OCI-LY3 (cell line): ENCODE data around the gene AATK.

ENCODE experiments used
- H2AFZ ChIP-seq: fragments of 200-600, 300-600 bp; shearing (Covaris generic); 2 replicates; pipeline ENCODE4 v1.6.0; 2014; ENCODE audit warnings: antibody characterized with exemption, low read depth, low read length
- H3K27ac ChIP-seq: fragments of 200-600, 300-600 bp; sonication (generic); 2 replicates; pipeline ENCODE4 v1.5.1; 2014; ENCODE audit warnings: mild to moderate bottlenecking, low read length, moderate library complexity, mixed read lengths
- H3K27me3 ChIP-seq: fragments of 200-600, 300-600 bp; sonication (generic); 2 replicates; pipeline ENCODE4 v1.6.1; 2014; ENCODE audit warnings: low read depth, low read length, mixed read lengths
- H3K36me3 ChIP-seq: fragments of 200-600, 300-600 bp; sonication (generic); replicated peaks from 2 replicates; pipeline ENCODE3; 2014; ENCODE audit warnings: low read depth, low read length, mixed read lengths
- H3K4me1 ChIP-seq: fragments of 300-600, 200-600 bp; sonication (generic); 2 replicates; pipeline ENCODE4 v1.6.1; 2014; ENCODE audit warnings: low read length, mixed read lengths
- H3K4me2 ChIP-seq: fragments of 200-600, 300-600 bp; sonication (generic); 2 replicates; pipeline ENCODE4 v1.6.1; 2014; ENCODE audit warnings: low read length, mixed read lengths
- H3K4me3 ChIP-seq: fragments of 300-600, 200-600 bp; sonication (generic); 2 replicates; pipeline ENCODE4 v1.5.1; 2014; ENCODE audit warnings: antibody characterized with exemption, mild to moderate bottlenecking, low read length, moderate library complexity
- H3K79me2 ChIP-seq: fragments of 300-600, 200-600 bp; shearing (Covaris generic); 2 replicates; pipeline ENCODE4 v1.6.1; 2014; ENCODE audit warnings: mild to moderate bottlenecking, low read length, mixed read lengths
- H3K9ac ChIP-seq: fragments of 300-600, 200-600 bp; shearing (Covaris generic); 2 replicates; pipeline ENCODE4 v1.6.0; 2014; ENCODE audit warnings: mild to moderate bottlenecking, low read length, moderate library complexity
- H3K9me3 ChIP-seq: fragments of 200-600, 300-600 bp; shearing (Covaris generic); 2 replicates; pipeline ENCODE4 v1.6.1; 2014; ENCODE audit warnings: low read length, mixed read lengths; ENCODE audit not compliant: insufficient read depth
- H4K20me1 ChIP-seq: fragments of 200-600, 300-600 bp; sonication (generic); 2 replicates; pipeline ENCODE4 v1.6.1; 2016; ENCODE audit warnings: low read length, mixed read lengths; ENCODE audit not compliant: insufficient read depth
- EZH2phosphoT487 ChIP-seq: fragments of 200-600 bp; shearing (Covaris generic); IDR thresholded peaks from 2 replicates; pipeline ENCODE4 v1.6.1; 2018; ENCODE audit warnings: antibody characterized with exemption, mixed run types, low read depth
- TF ChIP-seq, protein P1 (sequence below): fragments of 200-600, 300-600 bp; sonication (generic); IDR thresholded peaks from 2 replicates; pipeline ENCODE4 v1.5.1; 2014; ENCODE audit warnings: antibody characterized with exemption, low read length, low read depth

Gene AATK

DNA sequence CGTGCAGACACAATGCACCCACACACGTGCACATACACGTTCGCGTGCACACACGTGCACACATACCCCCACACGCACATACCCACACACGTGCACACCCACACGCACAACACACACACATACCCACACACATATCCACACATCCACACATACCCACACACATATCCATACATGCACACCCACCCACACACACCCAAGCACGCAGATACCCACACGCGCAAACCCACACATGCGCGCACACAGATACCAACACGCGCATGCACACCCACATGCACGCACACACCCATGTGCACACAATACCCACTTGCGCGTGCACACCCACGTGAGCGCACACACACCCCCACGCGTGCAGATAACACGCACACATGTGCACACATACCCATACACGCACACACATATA, 27.5 kb downstream of the AATK start:
- Histone ChIP-seq H3K9me3 (no peaks in the 10 kb centered on the region), H2AFZ (no peak overlapping the region), H3K27me3 (no peaks in the 10 kb centered on the region), H3K27ac (no peak overlapping the region), H3K36me3 (no peaks in the 10 kb centered on the region), H3K9ac (no peak overlapping the region), H3K4me1 (no peaks in the 10 kb centered on the region), H4K20me1 (no peaks in the 10 kb centered on the region), H3K4me2 (no peak overlapping the region), H3K4me3 (no peak overlapping the region), H3K79me2 (no peaks in the 10 kb centered on the region)
- no peak for TF ChIP-seq EZH2phosphoT487
- TF ChIP-seq, protein P1, sequence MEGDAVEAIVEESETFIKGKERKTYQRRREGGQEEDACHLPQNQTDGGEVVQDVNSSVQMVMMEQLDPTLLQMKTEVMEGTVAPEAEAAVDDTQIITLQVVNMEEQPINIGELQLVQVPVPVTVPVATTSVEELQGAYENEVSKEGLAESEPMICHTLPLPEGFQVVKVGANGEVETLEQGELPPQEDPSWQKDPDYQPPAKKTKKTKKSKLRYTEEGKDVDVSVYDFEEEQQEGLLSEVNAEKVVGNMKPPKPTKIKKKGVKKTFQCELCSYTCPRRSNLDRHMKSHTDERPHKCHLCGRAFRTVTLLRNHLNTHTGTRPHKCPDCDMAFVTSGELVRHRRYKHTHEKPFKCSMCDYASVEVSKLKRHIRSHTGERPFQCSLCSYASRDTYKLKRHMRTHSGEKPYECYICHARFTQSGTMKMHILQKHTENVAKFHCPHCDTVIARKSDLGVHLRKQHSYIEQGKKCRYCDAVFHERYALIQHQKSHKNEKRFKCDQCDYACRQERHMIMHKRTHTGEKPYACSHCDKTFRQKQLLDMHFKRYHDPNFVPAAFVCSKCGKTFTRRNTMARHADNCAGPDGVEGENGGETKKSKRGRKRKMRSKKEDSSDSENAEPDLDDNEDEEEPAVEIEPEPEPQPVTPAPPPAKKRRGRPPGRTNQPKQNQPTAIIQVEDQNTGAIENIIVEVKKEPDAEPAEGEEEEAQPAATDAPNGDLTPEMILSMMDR: no peak

DNA sequence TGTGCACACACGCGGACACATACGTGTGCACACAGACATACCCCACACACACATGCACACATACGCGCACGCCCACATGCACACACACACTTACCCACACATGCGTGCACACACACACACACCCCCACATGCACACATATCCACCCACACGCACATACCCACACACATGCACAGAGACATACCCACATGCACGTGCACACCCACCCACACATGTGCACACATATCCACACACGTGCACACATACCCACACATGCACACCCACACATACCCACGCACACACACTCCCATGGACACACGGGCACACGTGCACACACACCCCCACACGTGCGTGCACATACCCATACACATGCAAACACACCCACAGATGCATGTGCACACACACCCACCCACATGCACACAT, 27.9 kb downstream of the AATK start:
- Histone ChIP-seq H3K4me1 (no peaks in the 10 kb centered on the region), H2AFZ (no peak overlapping the region), H3K4me2 (no peak overlapping the region), H3K4me3 (no peak overlapping the region), H3K27me3 (no peaks in the 10 kb centered on the region), H3K36me3 (no peaks in the 10 kb centered on the region), H3K9ac (no peak overlapping the region), H4K20me1 (no peaks in the 10 kb centered on the region), H3K9me3 (no peaks in the 10 kb centered on the region), H3K27ac (no peak overlapping the region), H3K79me2 (no peaks in the 10 kb centered on the region)
- TF ChIP-seq, protein P1: no peak
- no peak for TF ChIP-seq EZH2phosphoT487

DNA sequence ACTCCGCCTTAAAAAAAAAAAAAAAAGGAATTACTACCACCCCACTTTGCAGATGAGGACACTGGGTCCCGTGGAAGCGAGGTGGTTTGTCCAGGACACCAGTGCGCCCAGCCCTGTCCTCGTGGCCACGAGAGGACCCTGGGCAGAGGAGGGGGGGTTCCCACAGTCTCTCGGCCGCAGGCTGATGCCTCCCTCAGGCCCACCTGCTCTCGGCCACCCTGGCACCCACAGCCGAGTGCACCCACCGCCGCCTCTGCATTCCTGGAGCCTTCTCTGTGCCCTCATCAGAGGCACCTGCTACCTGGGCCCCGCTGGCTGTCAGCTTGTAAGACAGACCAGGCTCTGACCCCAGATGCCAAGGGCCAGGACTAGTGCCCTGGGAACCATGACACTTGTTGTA, 28.8 kb downstream of the AATK start:
- Histone ChIP-seq H3K9me3 (no peaks in the 10 kb centered on the region), H3K27ac (no peak overlapping the region), H3K4me2 (no peak overlapping the region), H3K9ac (no peak overlapping the region), H3K4me3 (no peak overlapping the region), H3K79me2 (no peaks in the 10 kb centered on the region), H2AFZ (no peak overlapping the region), H3K36me3 (no peaks in the 10 kb centered on the region), H4K20me1 (no peaks in the 10 kb centered on the region), H3K4me1 (no peaks in the 10 kb centered on the region), H3K27me3 (no peaks in the 10 kb centered on the region)
- TF ChIP-seq EZH2phosphoT487: no peak
- TF ChIP-seq, protein P1: no peak

DNA sequence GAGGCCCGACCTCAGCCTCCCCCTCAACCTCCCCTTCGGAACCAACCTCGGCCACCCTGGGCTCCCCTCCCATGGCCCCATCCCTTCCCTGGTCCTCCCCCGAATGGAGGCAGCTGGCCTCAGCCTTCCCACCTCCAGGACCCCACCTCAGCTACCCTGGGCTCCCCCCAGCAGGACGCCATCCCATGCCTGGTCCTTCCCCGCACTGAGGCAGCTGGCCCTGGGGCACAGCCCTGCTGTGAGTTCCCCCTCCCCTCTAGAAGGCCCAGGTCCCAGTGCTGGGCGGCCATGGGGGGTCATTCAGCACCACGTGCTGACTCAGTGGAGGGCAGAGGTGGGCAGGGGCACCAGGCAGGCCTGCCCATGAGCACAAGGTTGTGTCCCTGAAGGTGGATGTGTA, 29.7 kb downstream of the AATK start:
- TF ChIP-seq EZH2phosphoT487: no peak
- TF ChIP-seq, protein P1: no peak
- H3K4me3 ChIP-seq: no peak overlapping the region
- H3K79me2 ChIP-seq: no peaks in the 10 kb centered on the region
- H3K9ac ChIP-seq: no peak overlapping the region
- no peak overlapping the region for H3K27ac ChIP-seq
- no peaks in the 10 kb centered on the region for H3K36me3 ChIP-seq
- no peaks in the 10 kb centered on the region for H3K9me3 ChIP-seq
- H3K4me1 ChIP-seq: no peaks in the 10 kb centered on the region
- no peaks in the 10 kb centered on the region for H4K20me1 ChIP-seq
- no peaks in the 10 kb centered on the region for H3K27me3 ChIP-seq
- H2AFZ ChIP-seq: no peak overlapping the region
- no peak overlapping the region for H3K4me2 ChIP-seq
